ENCODE data around the gene ESD.
"Not testable (repeated sequence)": the region's sequence is repeated elsewhere in the genome, so short reads cannot be mapped to it uniquely, and the experiment has no call there.

The ESD gene

GRCh38 chr13:46782691-46783090 is 14.3 kb downstream of the ESD start:
- no peak for DNase-seq

- no peak for DNase-seq
These were observed 14.9 kb downstream of the ESD start for GRCh38 chr13:46782066-46782465.

DNA sequence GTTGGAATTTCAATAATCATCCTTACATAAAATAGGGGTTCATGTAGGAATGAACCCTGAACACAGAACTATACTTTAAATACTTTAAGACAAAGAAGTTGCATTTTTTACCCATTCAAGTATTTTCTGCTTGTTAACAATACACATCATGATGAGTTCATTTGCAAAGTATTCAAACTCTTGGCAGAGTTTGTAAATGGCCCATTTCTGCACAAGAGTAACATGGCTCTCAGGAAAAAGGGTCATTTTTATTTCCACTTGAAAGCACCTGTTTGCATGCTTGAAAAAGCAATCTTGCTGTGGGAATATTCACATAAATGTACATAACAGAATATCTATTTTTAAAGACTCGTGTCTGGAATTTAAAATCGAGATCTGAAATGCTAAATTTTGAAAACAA is 18.1 kb downstream of the ESD start:
- no peak for DNase-seq

DNA sequence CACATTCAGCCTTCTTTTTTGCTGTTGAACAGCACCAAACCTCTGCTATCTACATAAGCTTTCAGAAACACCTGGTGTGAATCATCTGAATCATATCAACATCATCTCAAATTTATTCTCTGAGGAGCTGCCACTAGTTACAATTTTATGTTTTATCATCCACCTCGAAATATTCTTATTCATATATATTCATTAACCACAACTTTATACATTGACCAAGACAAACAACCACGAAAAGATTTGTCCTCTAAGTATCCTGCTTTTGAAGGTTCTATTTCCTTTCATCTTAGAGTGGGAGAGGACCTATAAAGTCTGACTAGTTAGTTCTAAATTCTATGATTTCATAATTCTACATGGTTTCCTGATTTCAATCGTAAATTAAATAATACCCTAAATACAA is 18.9 kb downstream of the ESD start:
- no peak for DNase-seq

- no peak for DNase-seq
These were observed 21.4 kb downstream of the ESD start for GRCh38 chr13:46775385-46776107.

DNA sequence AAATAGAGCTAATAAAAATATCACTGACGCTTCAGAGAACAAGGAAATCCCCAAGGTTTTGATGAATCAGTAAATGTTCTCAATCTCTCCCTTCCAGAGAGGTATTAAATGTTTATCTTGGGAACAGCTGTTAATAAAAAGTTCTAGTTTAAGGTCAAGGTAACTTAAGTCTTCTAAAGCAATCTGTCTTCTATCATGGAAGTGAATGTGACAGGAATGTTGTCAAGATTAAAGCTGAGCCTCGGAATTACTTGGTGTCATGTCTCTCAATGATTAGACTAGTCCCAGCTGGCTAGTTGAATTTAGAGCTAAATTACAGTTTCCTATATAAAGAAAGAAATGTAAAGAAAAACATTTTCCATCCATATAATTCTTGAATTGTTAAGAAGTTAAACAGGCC is 23.4 kb downstream of the ESD start:
- no peak for DNase-seq

GRCh38 chr13:46771693-46772092 is 25.3 kb downstream of the ESD start:
- no peak for DNase-seq

GRCh38 chr13:46769925-46770324 is 27.0 kb downstream of the ESD start:
- DNase-seq, result not testable (repeated sequence)

GRCh38 chr13:46761866-46762265 is 35.1 kb downstream of the ESD start:
- no peak for DNase-seq

DNA sequence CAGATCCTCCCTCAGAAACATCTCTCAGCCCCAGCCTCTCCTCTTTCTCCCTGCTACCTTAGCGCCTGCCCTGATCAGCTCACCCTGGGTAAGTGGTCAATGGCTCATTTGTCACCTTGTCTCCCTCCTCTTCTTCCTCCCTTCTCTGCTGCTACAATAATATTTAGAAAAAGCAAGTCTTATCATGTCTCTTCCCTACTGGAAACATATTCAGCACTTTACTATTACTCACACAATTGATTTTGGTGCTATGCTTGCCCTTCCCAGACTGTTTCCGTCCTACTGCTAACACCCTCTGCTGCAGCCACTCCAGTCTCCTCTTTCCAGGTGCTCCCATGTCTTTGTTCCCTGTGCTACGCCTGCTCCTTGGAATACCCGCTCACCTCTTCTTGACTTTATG is 35.8 kb downstream of the ESD start:
- no peak for DNase-seq

DNA sequence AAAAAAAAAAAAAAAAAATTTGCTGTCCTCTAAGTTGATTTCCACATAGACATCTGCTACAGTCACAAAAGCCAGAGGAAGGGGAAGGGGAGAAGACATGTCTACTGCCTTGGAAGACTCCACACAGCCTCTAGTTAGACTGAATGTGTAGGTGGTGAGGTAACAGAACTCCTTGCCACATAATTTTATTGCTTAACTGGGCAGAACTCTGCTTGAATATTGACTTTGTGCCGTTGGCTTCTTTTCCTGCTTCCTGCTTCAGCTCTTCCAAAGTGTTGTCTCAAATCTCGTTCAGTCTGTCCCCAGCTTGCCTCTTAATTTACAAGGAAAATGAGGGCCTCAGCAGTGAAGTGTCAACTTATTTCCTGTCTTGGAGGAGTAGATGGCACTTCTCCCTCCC is 37.1 kb downstream of the ESD start:
- DNase-seq, result no peak

DNA sequence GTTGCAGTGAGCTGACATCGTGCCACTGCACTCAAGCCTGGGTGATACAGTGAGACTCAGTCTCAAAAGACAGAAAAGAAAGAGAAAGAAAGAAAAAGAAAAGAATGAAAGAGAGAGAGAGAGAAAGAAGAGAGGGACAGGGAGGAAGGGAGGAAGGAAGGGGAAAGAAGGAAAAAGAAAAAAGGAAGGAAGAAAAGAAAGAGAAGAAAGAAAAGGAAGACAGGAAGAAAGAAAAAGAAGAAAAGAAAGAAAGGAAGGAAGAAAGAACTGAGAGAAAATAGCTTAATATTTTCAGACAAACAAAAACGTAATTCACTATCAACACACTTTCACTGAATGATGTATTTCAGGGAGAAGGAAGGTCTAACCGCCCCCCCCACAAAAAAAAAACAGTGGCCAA is 39.3 kb downstream of the ESD start:
- no peak for DNase-seq

DNA sequence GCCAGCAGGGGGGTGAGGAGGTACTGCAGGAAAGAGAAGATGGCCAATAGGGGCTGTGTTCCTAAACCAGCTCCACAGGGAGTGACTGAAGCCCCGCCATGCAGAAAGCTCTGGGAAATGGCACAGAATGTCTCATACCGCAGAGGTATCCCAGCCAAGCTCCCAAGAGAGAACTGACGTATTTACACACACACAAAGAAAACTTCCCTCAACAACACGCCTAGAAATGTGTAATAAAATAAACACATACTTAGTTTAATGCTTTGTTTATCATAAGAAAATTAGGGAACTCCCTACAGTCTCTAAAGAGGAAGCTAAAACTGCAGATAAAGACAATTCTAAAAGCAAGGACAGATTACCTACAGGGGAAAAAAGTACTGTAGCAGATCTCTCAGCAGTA is 40.0 kb downstream of the ESD start:
- DNase-seq, result no peak

DNA sequence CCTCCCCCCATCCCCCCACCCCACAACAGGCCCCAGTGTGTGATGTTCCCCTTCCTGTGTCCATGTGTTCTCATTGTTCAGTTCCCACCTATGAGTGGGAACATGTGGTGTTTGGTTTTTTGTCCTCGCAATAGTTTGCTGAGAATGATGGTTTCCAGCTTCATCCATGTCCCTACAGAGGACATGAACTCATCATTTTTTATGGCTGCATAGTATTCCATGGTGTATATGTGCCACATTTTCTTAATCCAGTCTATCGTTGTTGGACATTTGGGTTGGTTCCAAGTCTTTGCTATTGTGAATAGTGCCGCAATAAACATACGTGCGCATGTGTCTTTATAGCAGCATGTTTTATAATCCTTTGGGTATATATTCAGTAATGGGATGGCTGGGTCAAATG is 41.5 kb downstream of the ESD start:
- DNase-seq, result not testable (repeated sequence)

DNA sequence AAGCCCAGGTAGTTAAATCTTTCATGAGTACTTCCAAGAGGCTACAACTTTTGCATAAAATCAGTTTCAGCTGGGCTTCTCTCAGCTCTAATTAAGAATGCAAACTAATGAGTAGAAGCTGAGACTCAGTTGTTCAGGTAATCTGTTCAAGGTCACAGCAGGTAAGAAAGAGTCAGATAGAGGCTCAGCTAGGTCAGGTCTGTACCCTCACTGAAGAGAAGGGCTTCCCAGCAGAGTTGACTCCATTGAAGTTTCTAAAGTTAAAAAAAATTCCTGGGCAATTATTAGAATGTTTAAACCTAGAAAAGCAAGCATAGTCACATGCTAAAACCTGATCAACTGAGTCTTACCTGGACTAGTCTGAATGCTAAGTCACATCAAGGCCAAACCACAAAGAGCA is 42.1 kb downstream of the ESD start:
- DNase-seq, result no peak

DNA sequence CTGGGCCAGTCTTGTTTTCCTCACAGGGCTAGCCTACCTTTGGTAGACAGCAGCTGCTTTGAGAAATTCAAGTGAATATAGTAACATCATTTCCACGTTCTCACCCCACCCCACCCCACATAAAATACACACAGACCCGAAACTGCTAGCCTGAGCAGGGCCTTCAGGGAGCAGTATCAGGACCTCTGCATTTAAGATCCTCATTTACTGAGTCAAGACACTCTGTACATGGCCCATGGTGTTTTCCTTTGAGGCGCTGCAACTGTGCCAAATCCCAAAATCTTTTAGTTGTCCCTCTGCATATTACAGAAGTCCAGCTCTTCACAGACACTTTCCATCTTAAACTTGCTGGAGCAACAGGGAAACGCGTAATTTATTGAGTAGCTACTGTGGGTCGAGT is 43.0 kb downstream of the ESD start:
- DNase-seq, result no peak

DNA sequence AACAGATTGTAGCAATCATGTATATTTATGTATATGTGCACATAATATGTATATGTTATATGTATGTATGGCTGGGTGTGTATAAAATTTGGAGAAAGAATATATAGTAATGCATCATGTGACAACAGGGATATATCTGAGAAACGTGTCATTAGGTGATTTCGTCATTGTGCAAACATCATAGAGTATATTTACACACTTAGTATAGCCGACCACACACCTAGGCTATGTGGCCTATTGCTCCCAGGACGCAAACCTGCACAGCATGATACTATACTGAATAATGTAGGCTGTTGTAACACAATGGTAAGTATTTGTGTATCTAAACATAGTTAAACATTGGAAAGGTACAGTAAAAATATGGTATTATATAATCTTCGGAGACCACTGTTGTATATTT is 43.8 kb downstream of the ESD start:
- no peak for DNase-seq

- peak; percentile 20 for DNase-seq
These were observed 44.9 kb downstream of the ESD start for GRCh38 chr13:46751811-46752635.

GRCh38 chr13:46749951-46750350 is 47.0 kb downstream of the ESD start:
- no peak for DNase-seq

GRCh38 chr13:46748300-46748699 is 48.7 kb downstream of the ESD start:
- no peak for DNase-seq

GRCh38 chr13:46747031-46747820 is 49.7 kb downstream of the ESD start:
- no peak for DNase-seq

DNA sequence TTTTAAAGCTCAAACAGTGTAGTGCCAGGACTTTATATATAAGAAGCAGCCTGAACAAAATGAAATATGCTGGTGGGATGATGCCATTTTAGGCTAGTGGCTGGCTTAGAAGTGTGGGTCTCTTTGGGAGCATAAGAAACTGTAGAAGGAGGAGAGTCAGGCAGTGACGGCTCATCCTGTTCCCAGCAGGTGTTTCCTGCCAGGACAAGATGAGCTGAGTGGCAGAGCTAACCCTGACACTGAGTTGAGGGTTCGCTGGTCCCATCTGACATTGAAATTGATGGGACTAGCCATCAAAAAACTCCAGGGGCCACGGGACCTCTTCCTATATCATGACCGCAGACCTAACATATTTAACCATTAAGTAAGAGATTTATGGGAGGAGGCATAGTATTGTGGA is 51.3 kb downstream of the ESD start:
- DNase-seq, result no peak

GRCh38 chr13:46745062-46745461 is 51.9 kb downstream of the ESD start:
- DNase-seq, result no peak

DNA sequence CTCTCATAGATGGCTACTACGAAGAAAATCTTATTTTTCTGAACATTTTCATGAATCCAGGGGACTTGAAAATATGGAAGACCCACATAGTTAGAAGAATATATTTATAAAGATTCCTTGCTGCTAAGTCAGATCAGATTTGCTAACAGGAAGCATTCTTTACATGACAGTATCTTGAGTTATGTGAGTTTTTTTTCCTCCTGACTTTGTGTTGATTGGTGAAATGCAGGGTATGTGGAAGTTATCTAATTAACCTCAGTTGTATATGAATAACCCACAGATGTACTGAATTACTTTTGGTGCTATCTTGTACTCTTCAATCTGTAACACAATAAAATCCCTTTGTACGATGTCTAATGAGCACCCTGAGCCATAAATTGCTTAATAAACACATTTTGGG is 53.8 kb downstream of the ESD start:
- no peak for DNase-seq
